ENCODE data around the gene SLC16A10.

Gene SLC16A10

GRCh38 chr6:111192911-111193555 lies 105.7 kb downstream of the SLC16A10 start:
- TF ChIP-seq EP300 (IDR thresholded peaks at IDR 0.05; ENCODE audit: borderline replicate concordance), result no peak
- no peak for TF ChIP-seq TAF1 (IDR thresholded peaks at IDR 0.05; ENCODE audit: low read depth)
- TF ChIP-seq RAD21 (IDR thresholded peaks at IDR 0.05; ENCODE audit: low read depth), result no peak
- no peak for TF ChIP-seq USF1 (IDR thresholded peaks at IDR 0.05)

- no peak for TF ChIP-seq RAD21 (IDR thresholded peaks at IDR 0.05; ENCODE audit: low read depth)
- TF ChIP-seq NFIC (IDR thresholded peaks at IDR 0.05), result no peak
- no peak for TF ChIP-seq USF1 (IDR thresholded peaks at IDR 0.05)
- no peak for TF ChIP-seq EP300 (IDR thresholded peaks at IDR 0.05; ENCODE audit: borderline replicate concordance)
- TF ChIP-seq YY1 (IDR thresholded peaks at IDR 0.05; ENCODE audit: low read depth), result no peak
- TF ChIP-seq TCF12 (IDR thresholded peaks at IDR 0.05; ENCODE audit: low read depth), result no peak
- TF ChIP-seq CREB1 (IDR thresholded peaks at IDR 0.05; ENCODE audit: low read depth), result no peak
- TF ChIP-seq FOXM1 (IDR thresholded peaks at IDR 0.05; ENCODE audit: borderline replicate concordance, low read depth), result no peak
- TF ChIP-seq ZBTB7A (IDR thresholded peaks at IDR 0.05; ENCODE audit: low read depth), result no peak
- no peak for TF ChIP-seq EGR1 (IDR thresholded peaks at IDR 0.05)
- TF ChIP-seq, protein P1, sequence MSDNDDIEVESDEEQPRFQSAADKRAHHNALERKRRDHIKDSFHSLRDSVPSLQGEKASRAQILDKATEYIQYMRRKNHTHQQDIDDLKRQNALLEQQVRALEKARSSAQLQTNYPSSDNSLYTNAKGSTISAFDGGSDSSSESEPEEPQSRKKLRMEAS (IDR thresholded peaks at IDR 0.05), result no peak
These were observed 108.4 kb downstream of the SLC16A10 start for GRCh38 chr6:111195656-111196055.

GRCh38 chr6:111198841-111199240 lies 111.5 kb downstream of the SLC16A10 start:
- no peak for TF ChIP-seq CREB1 (IDR thresholded peaks at IDR 0.05; ENCODE audit: low read depth)
- TF ChIP-seq USF1 (IDR thresholded peaks at IDR 0.05), result no peak
- no peak for TF ChIP-seq CEBPB (IDR thresholded peaks at IDR 0.05)
- TF ChIP-seq FOXM1 (IDR thresholded peaks at IDR 0.05; ENCODE audit: borderline replicate concordance, low read depth), result no peak
- TF ChIP-seq ZBTB7A (IDR thresholded peaks at IDR 0.05; ENCODE audit: low read depth), result no peak
- no peak for TF ChIP-seq TEAD4 (IDR thresholded peaks at IDR 0.05)
- no peak for TF ChIP-seq TCF12 (IDR thresholded peaks at IDR 0.05; ENCODE audit: low read depth)
- TF ChIP-seq TAF1 (IDR thresholded peaks at IDR 0.05; ENCODE audit: low read depth), result no peak
- no peak for TF ChIP-seq YY1 (IDR thresholded peaks at IDR 0.05; ENCODE audit: low read depth)
- TF ChIP-seq, protein P1 (IDR thresholded peaks at IDR 0.05), result no peak
- TF ChIP-seq EP300 (IDR thresholded peaks at IDR 0.05; ENCODE audit: borderline replicate concordance), result no peak
- TF ChIP-seq RAD21 (IDR thresholded peaks at IDR 0.05; ENCODE audit: low read depth), result no peak
- TF ChIP-seq EGR1 (IDR thresholded peaks at IDR 0.05), result no peak

GRCh38 chr6:111199935-111200334 lies 112.6 kb downstream of the SLC16A10 start:
- TF ChIP-seq CREB1 (IDR thresholded peaks at IDR 0.05; ENCODE audit: low read depth), result no peak
- TF ChIP-seq, protein P1 (IDR thresholded peaks at IDR 0.05), result no peak
- TF ChIP-seq EP300 (IDR thresholded peaks at IDR 0.05; ENCODE audit: borderline replicate concordance), result no peak
- no peak for TF ChIP-seq YY1 (IDR thresholded peaks at IDR 0.05; ENCODE audit: low read depth)
- TF ChIP-seq RAD21 (IDR thresholded peaks at IDR 0.05; ENCODE audit: low read depth), result no peak
- no peak for TF ChIP-seq ZBTB7A (IDR thresholded peaks at IDR 0.05; ENCODE audit: low read depth)
- TF ChIP-seq CEBPB (IDR thresholded peaks at IDR 0.05), result no peak

GRCh38 chr6:111200350-111201243 lies 113.3 kb downstream of the SLC16A10 start:
- TF ChIP-seq YY1 (IDR thresholded peaks at IDR 0.05; ENCODE audit: low read depth) (no peak), TAF1 (IDR thresholded peaks at IDR 0.05; ENCODE audit: low read depth) (no peak), USF1 (IDR thresholded peaks at IDR 0.05) (no peak), REST (IDR thresholded peaks at IDR 0.05; ENCODE audit: low read depth) (no peak), ZBTB7A (IDR thresholded peaks at IDR 0.05; ENCODE audit: low read depth) (no peak), EP300 (IDR thresholded peaks at IDR 0.05; ENCODE audit: borderline replicate concordance) (no peak), EGR1 (IDR thresholded peaks at IDR 0.05) (no peak), NFIC (IDR thresholded peaks at IDR 0.05) (no peak), FOXM1 (IDR thresholded peaks at IDR 0.05; ENCODE audit: borderline replicate concordance, low read depth) (no peak), RAD21 (IDR thresholded peaks at IDR 0.05; ENCODE audit: low read depth) (no peak), CEBPB (IDR thresholded peaks at IDR 0.05) (no peak), TEAD4 (IDR thresholded peaks at IDR 0.05) (no peak), CREB1 (IDR thresholded peaks at IDR 0.05; ENCODE audit: low read depth) (no peak), TCF12 (IDR thresholded peaks at IDR 0.05; ENCODE audit: low read depth) (no peak)
- TF ChIP-seq, protein P1 (IDR thresholded peaks at IDR 0.05), result no peak

Measured in Ishikawa (cell line).